ENCODE results near the gene HSDL1.

GRCh38 chr16:84119368-84119767 lies 25.6 kb downstream of the HSDL1 start:
- TF ChIP-seq CTCF (IDR thresholded peaks at IDR 0.05; ENCODE audit: low read depth, low read length) (no peak), EZH2phosphoT487 (IDR thresholded peaks at IDR 0.05; ENCODE audit: low read depth) (no peak)
